DOHH2 (cell line): Measurements from ENCODE around the gene DHCR24.

Source experiments
- H3F3A ChIP-seq: fragments of 200-600 bp; sonication (generic), shearing (Covaris generic); 2 replicates; pipeline ENCODE4 v1.6.0; 2016; ENCODE audit warnings: antibody characterized with exemption, mild to moderate bottlenecking; ENCODE audit not compliant: control insufficient read depth, insufficient read depth
- H3K27ac ChIP-seq: fragments of 200-600 bp; sonication (generic); 2 replicates; pipeline ENCODE4 v1.5.1; 2014; ENCODE audit warnings: low read depth, mild to moderate bottlenecking, low read length, moderate library complexity
- H3K27me3 ChIP-seq: fragments of 200-600 bp; sonication (generic); 2 replicates; pipeline ENCODE4 v1.6.1; 2014; ENCODE audit warnings: mild to moderate bottlenecking, low read length, mixed read lengths; ENCODE audit not compliant: control insufficient read depth
- H3K36me3 ChIP-seq: fragments of 200-600 bp; sonication (generic); 2 replicates; pipeline ENCODE4 v1.6.1; 2014; ENCODE audit warnings: mild to moderate bottlenecking, low read length, moderate library complexity, mixed read lengths; ENCODE audit not compliant: control insufficient read depth
- H3K4me1 ChIP-seq: fragments of 200-600 bp; sonication (generic); 2 replicates; pipeline ENCODE4 v1.6.1; 2014; ENCODE audit warnings: mild to moderate bottlenecking, low read length, mixed read lengths; ENCODE audit not compliant: control insufficient read depth
- H3K4me2 ChIP-seq: fragments of 200-600 bp; sonication (generic); 2 replicates; pipeline ENCODE4 v1.6.0; 2014; ENCODE audit warnings: mild to moderate bottlenecking, low read length, moderate library complexity
- H3K4me3 ChIP-seq: fragments of 200-600 bp; sonication (generic); 2 replicates; pipeline ENCODE4 v1.5.1; 2014; ENCODE audit warnings: mild to moderate bottlenecking, low read length, mixed read lengths
- H3K79me2 ChIP-seq: fragments of 200-600 bp; sonication (generic); 2 replicates; pipeline ENCODE4 v1.6.1; 2014; ENCODE audit warnings: mild to moderate bottlenecking, low read length, mixed read lengths; ENCODE audit not compliant: control insufficient read depth
- H3K9me2 ChIP-seq: fragments of 200-600 bp; sonication (generic); replicated peaks from 2 replicates; pipeline ENCODE4 v1.6.1; 2014; ENCODE audit warnings: mild to moderate bottlenecking, low read length, mixed read lengths; ENCODE audit not compliant: control insufficient read depth
- H3K9me3 ChIP-seq: fragments of 200-600 bp; sonication (generic); 2 replicates; pipeline ENCODE4 v1.6.1; 2014; ENCODE audit warnings: antibody characterized with exemption, low read length, mixed read lengths; ENCODE audit not compliant: control insufficient read depth, insufficient read depth
- H4K20me1 ChIP-seq: fragments of 200-600 bp; sonication (generic); 2 replicates; pipeline ENCODE4 v1.6.0; 2014; ENCODE audit warnings: low read depth, mild to moderate bottlenecking, antibody characterized with exemption, low read length, moderate library complexity; ENCODE audit not compliant: control insufficient read depth, insufficient read depth
- CTCF ChIP-seq: fragments of 200-600 bp; sonication (generic); IDR thresholded peaks from one replicate; pipeline ENCODE4 v1.5.1; 2014; ENCODE audit warnings: antibody characterized with exemption, mild to moderate bottlenecking, low read depth, low read length; ENCODE audit not compliant: poor library complexity, severe bottlenecking
- EZH2phosphoT487 ChIP-seq: fragments of 200-600 bp; sonication (generic); IDR thresholded peaks from 2 replicates; pipeline ENCODE4 v1.6.1; 2017; ENCODE audit warnings: borderline replicate concordance, mild to moderate bottlenecking, antibody characterized with exemption, low read length, moderate library complexity, mixed read lengths

Gene DHCR24

DNA sequence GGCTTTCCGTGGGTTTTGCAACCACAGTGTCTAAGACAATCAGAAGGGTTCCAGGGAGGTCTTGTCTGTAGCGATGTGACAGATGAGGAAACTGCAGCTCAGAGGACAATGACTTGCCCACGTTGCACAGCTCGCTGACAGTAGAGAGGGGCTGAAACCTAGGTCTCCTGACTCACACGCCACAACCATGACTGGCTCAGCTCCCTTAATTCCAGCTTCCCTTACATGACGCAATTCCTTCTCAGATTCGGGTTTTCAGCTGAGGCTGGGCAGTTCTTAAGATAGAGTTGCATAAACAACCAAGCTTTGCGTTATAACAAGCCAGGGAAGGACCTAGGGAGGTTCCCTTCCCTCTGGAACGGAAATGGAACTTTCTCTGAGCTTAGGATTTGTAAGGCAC lies 36.3 kb downstream of the DHCR24 start:
- Histone ChIP-seq H3K36me3 (peaks cover 84% of the 10 kb centered on the region), H3K79me2 (no peaks in the 10 kb centered on the region), H3K27me3 (no peaks in the 10 kb centered on the region), H3K9me2 (no peaks in the 10 kb centered on the region), H3K9me3 (no peaks in the 10 kb centered on the region), H3F3A (0 out of 2 replicates have a peak, but pooled peaks cover 2% of the 10 kb centered on the region), H3K27ac (no peak overlapping the region), H4K20me1 (peaks cover 4% of the 10 kb centered on the region; the same call in 1 of the 2 replicates), H3K4me3 (no peak overlapping the region), H3K4me1 (no peaks in the 10 kb centered on the region), H3K4me2 (no peak overlapping the region)
- TF ChIP-seq CTCF (no peak), EZH2phosphoT487 (no peak)

DNA sequence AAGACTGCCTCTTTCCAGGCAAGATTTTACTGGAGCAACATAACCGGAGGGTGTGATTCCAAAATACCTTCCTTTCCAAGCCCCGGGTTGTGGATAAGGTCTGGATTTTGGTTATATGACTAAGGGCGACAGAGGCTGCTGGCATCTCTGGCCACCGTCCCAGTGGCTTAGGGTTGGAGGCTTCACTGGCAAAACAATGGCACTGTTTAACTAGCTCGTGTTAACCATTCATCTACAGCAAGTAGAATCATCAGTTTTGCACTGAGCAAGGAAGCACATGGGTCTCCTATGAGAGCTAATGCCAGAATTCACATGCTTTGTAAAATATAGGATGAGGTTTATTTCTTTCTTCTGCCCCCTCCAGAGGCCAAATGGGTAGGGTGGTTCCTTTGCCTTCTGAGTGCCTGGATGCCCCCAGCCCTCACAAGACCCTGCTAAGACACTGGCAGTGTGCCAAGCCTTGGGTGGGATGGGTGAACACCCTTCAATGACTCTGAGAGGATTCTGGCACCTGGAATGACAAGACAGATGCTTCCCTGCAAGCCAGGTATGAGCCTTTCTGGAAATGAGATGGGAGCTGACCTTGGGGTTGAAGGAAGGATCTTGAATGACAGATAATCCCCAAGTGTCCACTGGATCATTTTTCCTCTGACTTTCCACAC lies 36.8 kb downstream of the DHCR24 start:
- Histone ChIP-seq H3K4me1 (no peaks in the 10 kb centered on the region), H3K27me3 (no peaks in the 10 kb centered on the region), H3K4me3 (no peak overlapping the region), H3K79me2 (no peaks in the 10 kb centered on the region), H3F3A (0 out of 2 replicates have a peak, but pooled peaks cover 2% of the 10 kb centered on the region), H3K4me2 (no peak overlapping the region), H3K27ac (no peak overlapping the region), H4K20me1 (peaks cover 4% of the 10 kb centered on the region; the same call in 1 of the 2 replicates), H3K36me3 (peaks cover 79% of the 10 kb centered on the region), H3K9me3 (no peaks in the 10 kb centered on the region), H3K9me2 (no peaks in the 10 kb centered on the region)
- no peak for TF ChIP-seq CTCF
- TF ChIP-seq EZH2phosphoT487: no peak

DNA sequence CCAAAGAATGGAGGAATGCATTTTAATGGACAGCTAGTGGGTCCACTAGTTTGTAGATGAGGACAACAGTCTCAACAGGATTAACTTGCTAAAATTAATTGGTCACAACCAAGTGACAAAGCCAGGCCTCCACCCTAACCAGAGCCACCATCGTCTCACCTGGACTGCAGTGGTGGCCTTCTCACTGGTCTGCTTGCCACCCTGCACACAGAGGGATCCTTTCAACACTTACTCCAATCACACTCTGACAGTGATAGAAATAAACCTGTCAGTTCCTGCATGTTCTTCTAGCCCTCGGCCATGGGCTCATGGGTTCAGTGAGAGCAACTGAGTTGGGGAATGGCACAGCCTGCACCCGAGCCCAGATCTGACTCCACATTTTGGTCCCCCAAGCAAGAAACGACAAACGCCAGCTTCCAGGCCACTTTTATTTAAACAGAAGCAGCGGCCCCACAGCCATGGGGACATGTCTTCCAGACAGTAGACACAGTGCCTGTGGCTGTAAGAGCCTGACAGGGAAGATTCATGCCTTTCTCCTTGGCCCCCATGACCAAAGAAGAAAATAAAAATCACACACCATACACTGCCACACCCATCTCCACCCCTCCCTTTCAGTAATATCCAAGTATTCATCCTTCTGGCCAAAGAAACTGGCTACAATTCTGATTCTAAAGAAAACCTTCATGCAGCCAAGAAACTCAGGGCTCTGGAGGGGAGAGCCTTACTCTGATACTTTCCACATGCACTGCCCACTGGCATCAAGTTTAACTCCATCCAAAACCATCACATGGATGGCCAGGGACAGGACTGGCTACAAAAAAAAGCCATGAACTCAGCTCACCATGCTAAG lies 37.6 kb downstream of the DHCR24 start:
- Histone ChIP-seq H3K4me1 (no peaks in the 10 kb centered on the region), H3K9me3 (no peaks in the 10 kb centered on the region), H3K79me2 (no peaks in the 10 kb centered on the region), H4K20me1 (peaks cover 4% of the 10 kb centered on the region; the same call in 1 of the 2 replicates), H3F3A (0 out of 2 replicates have a peak, but pooled peaks cover 2% of the 10 kb centered on the region), H3K27me3 (no peaks in the 10 kb centered on the region), H3K4me3 (no peak overlapping the region), H3K4me2 (no peak overlapping the region), H3K27ac (no peak overlapping the region), H3K36me3 (peaks cover 74% of the 10 kb centered on the region), H3K9me2 (no peaks in the 10 kb centered on the region)
- TF ChIP-seq EZH2phosphoT487 (no peak), CTCF (no peak)
